ENCODE measurements around the gene SYNDIG1.

Gene SYNDIG1

DNA sequence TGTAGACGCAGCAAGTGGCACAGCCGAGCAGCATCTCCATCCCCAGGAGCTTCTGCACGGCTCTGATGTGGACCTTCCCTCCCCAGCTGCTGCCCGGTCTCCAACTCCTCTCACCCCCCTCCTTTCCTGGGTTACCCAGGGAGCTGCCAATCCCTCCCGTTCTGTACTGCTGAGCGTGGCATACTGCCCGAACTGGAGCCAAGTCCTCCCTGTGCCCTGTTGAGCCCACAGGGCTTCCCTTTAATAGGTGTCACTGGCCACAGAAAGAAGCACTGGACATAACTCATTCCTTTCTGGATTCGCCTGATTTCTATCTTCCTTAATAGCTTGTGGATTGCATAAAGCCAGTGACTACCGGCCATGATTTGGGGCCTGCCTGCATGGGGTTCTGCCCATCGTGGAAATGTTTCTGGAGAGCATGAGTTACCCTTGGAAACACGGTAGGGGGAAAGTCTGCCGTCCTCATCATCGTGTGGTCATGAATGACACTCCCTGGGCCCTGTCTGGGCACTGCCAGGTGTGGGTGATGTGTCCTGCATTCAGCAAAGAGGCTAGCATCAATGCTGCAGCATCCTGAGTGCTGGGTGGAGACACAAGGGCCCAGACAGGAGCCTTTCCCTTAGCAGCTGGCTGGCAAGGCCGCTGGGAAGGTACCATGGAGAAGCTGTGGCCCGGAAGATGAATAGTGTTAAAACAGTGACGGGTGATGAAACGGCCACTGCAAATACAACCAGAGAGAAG is 189.7 kb downstream of the SYNDIG1 start:
- no peak for DNase-seq (ENCODE audit: low read depth)

DNA sequence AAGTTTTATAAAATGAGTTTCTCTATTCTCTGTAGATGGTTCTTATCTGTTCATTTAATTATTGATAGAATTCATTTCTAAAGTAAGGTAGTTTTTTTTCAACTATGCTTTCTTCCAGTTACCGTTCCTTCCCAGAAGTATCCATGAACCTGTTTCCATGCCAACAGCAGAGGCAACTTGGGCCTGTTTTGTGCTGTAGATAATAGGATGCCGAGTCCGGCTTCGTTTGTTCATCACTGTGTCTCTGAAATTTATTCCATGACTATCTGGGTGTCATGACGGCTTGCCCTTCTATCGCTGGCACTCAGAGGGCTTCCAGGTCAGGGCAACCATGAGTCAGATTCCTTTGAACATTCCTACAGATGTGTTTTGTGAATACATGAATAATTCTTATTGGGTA is 190.4 kb downstream of the SYNDIG1 start:
- DNase-seq (ENCODE audit: low read depth) = no peak

DNA sequence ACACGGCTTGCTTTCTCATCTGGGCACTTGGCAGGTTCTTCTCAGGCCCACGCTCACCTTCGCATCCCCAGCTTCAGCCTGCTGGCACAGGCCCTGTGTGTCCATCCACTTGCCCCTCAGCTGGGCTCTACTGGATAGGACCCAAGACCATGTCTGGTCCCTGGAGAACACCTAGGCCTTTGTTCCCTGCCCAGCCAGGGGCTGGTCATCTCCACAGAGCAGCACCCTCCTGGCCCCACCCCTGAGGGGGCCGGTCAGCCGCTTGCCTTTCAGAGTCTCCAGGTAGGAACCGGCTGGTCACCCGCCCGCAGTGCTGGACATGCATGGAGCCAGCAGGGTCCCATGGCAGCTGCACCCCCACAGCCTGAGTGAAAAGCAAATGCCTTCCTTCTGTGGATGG is 191.2 kb downstream of the SYNDIG1 start:
- DNase-seq (ENCODE audit: low read depth) = no peak

DNA sequence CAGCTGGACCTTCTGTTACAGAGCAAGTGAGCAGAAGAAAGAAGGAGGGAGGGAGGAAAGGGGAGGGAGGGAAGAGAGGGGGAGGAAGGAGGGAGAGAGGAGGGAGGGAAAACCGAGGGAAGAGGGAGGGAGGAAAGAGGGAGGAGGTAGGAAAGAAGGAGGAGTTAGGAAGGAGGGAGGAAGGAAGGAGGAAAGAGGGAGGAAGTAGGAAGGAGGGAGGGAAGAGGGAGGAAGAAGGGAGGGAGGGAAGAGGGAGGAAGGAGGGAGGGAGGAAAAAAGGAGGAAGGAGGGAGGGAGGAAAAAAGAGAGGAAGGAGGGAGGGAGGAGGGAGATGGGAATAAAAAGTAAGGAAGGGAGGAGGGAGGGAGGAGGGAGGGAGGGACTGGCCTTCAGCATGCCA is 191.8 kb downstream of the SYNDIG1 start:
- no peak for DNase-seq (ENCODE audit: low read depth)

DNA sequence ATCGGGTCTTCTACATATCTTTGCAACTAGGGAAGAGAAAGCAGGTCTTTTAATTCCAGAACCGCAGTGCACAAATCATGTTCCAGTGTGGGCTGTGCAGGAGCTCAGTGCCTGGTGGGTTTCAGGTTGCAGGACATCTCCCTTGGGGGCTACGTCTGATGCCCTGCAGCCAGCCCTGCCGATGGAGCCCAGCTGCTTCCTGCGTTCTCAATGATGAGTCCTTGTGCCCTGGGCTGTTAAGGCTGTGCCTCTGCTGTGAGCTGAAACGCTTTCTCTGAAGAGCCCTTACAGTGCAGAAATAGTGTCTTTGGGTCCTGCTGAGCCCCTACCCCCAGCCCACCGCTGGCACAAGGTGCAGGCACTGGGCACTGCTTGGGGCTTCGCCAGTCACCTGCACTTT is 192.9 kb downstream of the SYNDIG1 start:
- DNase-seq (ENCODE audit: low read depth) = no peak

DNA sequence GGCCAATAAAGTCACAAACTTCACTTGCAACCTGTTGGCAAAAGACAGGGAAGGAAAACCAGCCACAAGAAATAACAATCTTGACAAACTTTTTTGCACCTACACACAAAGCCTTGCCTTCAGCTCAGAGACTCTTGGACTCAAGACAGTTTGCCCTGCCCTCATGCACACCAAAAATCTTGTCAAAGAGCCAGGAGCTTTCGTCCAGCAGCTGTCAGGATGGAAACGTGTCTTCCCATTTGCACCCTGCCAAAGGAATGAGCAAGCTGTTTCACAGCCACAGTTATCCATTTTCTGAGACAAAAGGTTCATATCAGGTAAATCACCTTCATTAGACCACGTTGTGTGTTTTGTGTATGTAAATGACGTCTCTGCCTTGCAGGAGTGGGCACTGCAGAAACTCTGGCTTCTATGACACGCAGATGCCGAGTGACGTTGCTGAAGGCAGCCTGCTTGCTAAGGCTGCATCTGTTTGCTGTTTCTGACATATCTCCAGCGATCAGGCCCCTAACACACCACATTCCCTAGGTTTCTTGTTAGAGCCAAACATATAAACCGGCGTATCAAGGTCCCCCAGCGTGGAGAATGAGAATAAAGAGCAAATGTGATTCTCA is 193.4 kb downstream of the SYNDIG1 start:
- DNase-seq (ENCODE audit: low read depth) = no peak

DNA sequence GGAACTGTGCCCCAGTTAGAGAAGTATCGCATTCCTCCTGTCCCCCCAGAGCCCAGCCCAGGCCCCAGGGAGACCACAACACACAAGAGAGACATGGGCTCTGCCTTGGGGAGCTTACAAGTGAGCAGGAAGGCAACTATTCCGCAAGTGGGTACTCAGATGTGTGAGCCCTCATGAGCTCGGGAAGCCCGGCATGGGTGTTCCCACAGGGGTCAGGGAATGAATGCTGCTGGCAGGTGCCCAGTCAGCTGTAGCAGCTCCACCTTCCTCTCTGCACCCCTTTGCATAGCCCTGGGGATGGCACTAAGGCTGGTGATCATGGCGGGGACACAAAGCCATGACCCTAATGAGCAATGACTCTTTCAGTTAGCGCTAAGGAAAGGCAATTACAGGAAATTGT is 194.1 kb downstream of the SYNDIG1 start:
- no peak for DNase-seq (ENCODE audit: low read depth)

DNA sequence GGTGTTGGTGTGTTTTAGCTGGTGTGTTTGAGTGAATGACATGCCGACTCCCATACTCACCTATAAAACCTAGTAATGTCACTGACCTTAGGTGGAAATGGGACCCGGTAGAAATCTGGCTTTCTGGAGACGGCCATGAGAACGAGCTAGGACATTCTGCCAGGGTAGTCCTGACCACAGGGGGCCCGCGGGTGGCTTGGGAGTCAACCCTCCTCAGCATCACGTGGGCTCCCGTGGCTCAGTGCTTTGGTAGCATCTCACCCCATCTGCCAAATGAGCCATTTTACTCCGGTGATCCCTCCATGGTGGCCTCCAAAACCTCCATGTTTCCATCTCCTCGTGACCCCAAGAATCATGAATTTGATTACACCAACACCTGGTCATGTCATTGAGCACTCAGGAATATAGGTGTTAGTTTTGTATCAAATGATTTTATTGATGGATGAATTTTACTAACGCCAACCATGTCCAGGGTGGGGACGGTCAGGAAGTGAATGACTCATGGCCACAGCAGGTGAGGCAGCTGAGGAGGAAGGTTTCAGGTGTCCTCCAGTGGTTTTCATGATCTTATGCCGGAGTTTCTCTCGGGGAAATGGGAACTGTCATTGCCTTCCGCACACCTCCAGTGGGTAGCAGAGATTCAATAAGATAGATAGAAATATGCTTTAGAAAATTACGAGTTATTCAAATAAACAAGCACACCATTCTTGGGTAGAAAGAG is 195.0 kb downstream of the SYNDIG1 start:
- no peak for DNase-seq (ENCODE audit: low read depth)

DNA sequence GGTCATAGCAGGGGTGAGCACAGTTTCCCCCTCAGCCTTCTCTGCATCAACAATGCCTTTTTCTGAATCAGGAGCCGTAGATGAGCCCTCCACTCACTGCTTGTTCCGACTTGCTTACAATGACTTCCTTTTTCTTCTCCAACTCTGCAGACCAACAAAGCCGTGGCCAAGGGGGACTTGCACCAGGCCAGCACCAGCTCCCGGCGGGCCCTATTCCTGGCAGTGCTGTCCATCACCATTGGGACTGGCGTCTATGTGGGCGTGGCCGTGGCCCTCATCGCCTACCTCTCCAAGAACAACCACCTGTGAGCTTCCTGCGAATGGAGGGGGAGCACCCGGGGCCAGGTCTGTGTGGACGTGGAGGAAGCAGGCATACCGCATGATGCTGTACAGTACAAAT is 195.8 kb downstream of the SYNDIG1 start:
- no peak for DNase-seq (ENCODE audit: low read depth)

DNA sequence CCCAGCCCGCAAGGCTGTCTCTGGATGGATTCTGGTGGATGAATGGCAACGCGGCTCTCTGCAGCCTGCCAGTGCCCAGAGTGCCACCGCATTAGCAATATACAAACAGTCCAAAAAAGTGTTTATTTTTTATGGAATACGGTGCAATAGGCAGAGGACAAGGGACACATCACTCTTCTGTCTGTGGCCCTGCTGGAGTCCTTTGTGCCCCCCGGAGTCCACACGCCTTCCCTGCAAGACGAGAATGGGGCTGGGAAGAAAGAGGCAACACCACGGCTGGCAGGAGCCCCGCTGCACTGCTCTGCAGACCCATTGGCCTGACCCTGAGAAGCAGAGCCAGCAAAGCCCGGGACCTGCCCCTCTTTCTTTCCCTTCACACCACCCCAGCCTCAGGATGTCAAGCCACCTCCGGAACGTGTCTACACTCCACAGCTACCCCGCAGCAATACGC is 196.3 kb downstream of the SYNDIG1 start:
- no peak for DNase-seq (ENCODE audit: low read depth)

DNA sequence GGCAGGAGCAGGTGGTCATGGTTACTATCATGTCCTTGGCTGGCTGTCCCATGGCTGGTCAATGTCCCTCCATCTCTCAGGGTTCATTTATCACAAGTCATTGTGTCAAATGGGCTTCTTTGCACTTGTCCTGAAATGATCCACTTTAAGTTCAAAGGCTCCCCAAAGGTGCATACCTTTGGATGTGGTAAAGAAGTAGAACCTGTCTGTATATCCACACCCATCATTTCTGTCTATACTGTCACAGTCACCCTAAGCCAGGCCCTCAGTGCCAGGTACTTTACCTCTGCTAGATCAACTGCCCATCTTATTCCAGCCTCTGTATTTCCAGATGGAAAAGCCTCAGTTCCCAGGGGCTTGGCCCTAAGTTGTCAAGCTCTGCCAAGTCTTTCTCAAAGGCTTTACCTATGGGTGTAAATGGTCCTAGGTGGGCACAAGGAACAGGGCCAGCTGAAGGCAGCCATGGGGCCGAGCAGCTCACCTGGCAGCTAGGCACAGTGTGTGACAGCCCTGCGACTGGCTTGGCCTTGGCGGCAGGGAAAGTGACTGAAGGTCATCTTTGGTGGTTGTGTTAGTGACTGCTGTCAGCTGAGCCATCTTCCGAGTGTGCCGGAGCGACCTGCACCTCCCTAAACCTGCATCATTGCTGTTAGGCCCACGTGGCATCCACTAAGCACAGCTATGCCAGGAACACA is 198.4 kb downstream of the SYNDIG1 start:
- no peak for DNase-seq (ENCODE audit: low read depth)

DNA sequence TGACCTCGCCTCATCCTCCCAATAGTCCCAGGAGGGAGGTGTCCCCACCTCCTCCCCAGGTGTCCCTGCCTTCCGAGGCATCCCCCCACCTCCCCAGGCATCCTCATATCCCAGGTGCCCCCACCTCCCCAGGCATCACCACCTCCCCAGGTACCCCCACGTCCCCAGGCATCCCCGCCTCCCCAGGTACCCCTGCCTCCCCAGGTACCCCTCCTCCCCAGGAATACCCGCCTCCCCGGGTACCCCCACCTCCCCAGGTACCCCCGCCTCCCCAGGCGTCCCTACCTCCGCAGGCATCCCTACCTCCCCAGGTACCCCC is 198.9 kb downstream of the SYNDIG1 start:
- no peak for DNase-seq (ENCODE audit: low read depth)

DNA sequence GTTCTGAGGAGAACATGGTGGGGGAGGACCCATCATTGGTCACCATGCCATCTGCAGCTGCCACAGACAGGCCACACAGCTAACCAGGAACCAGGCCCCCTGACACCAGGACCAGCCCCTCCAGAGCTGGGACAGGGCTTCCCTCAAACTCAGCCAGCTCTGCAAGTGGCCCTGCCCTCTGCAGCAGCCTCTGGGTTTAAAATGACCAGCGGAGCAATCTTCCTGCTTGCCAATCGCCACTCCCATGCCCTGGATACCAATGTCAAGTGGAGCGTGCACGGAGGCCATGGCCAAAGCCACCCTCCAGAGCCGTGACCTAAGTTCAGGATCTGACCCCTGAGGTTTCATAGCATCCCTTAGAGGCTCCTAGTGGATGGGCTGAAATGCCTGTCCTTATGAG is 199.4 kb downstream of the SYNDIG1 start:
- no peak for DNase-seq (ENCODE audit: low read depth)

DNA sequence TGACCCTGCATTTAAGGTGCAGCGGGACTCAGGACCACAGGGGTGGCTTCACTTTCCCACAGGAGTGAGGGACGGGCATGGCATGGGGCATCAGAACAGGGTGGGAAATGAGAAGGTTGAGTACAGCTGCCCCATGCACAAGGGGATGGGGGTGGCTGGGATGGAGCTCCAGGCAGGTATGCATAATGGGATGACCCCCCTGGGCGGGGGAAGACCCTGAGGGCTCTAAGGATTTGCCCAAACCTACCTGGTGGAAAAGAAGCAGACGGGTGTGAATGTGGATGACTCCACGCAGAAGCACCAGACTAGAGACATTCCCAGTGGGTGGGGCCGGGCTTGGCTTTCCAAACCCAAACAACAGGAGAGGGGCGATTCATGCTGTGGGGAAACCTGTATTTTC is 200.3 kb downstream of the SYNDIG1 start:
- no peak for DNase-seq (ENCODE audit: low read depth)

DNA sequence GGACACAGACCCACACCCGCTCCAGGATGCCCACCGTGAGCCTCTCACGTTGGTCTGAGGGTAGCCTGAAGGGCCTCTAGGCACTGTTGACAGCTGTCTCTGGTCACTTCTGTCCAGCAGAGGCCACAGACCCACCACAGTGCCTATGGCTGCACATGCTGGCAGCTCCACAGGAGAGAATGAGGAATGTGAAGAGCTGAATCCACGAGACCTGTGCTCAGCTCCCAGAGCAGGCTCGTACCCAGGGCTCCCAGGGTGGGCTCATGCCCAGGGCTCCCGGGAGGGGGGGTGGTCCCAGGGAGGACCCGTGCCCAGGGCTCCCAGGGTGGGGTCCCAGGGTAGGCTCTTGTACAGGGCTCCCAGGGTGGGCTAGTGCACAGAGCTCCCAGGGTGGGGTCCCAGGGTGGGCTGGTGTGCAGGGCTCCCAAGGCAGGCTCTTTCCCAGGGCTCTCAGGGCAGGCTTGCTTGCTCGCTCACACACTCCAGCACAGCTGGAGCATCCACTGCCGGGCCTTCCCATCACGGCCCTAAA is 201.0 kb downstream of the SYNDIG1 start:
- no peak for DNase-seq (ENCODE audit: low read depth)

DNA sequence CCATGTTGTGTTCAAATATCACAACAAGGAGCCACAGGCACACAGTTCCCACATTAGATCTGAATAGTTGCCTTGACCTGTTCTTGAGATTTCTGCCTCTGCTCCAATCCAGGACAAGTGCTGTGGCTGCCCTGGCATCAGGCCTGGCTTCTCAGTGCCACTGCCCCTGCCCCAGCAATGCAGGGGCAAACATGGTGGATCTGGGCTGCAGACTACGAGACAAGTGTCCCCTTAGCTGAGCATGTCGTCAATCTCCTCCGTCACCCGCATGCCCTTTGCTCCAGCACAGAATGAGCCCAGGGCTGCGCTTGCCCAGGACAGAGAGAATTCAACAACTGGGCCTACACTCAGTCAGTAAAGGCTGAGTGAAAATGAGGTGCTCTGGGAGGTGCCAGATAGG is 201.6 kb downstream of the SYNDIG1 start:
- DNase-seq (ENCODE audit: low read depth) = no peak

DNA sequence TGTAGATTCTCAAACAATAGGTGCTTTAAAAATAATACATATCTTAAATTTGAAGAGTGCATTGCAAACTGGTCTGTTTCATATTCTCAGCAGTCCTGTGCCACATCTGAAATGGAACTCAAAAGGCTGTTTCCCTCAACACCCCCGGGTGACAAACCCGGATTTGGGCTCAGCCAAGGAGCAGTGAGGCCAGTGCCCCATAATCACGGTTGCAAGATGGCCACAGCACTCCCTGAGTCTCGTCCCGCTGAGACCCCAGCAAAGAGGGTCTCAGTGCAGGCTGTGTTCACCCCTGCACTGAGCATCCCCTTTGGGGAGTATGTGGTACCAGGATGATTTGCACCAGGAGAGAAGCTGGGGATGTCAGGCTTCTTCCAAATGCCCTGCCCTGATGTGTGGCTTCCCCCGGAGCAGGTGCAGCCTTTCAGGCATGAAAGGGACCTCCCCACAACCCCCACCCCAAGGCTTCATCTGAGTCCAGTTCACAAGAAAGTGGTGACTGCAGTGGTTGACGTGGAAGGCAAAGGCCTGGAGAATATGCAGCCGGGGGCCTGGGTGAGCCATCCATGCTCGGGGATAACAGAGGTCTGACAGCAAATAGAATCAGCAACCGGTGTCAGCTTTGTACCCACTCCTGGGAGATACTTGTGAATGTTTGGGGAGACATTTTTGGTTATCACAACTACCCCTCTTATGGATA is 202.9 kb downstream of the SYNDIG1 start:
- DNase-seq (ENCODE audit: low read depth) = no peak

DNA sequence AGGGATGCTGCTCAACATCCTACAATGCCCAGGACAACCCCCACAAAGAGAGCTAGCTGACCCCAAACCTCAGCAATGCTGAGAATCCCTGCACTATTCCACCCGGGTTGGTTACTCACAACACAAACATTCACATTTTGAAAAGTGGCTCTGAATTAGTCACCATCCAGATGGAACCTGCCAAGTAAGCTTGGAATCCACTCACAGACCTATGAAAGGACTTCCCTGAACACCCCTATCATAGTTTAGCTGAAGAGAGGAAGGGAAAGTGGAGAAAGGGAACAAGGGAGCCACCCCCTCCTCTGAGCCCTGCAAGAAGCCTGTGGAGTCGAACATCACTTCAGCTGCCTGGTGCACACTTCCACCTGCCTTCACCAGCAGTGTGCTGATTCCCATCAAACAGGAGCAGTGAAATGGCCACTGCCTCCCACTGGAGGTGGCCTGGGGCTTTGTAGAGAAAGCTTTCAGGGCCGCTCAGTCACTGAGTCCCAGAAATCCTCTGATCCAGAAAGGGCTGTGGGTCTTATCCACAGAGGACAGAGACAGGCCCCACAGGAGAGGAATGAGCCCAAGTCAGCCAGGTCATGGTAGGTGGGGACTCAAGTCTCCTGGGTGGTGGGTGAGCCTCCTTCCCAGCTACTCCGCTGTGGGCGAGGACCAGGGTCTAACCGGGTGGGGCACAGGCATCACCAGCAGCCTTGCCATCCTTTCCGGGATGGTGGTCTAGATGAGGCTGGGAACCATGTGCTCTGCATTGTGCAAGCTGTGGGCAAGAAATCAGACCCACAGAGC is 203.7 kb downstream of the SYNDIG1 start:
- DNase-seq (ENCODE audit: low read depth) = peak; percentile 94

DNA sequence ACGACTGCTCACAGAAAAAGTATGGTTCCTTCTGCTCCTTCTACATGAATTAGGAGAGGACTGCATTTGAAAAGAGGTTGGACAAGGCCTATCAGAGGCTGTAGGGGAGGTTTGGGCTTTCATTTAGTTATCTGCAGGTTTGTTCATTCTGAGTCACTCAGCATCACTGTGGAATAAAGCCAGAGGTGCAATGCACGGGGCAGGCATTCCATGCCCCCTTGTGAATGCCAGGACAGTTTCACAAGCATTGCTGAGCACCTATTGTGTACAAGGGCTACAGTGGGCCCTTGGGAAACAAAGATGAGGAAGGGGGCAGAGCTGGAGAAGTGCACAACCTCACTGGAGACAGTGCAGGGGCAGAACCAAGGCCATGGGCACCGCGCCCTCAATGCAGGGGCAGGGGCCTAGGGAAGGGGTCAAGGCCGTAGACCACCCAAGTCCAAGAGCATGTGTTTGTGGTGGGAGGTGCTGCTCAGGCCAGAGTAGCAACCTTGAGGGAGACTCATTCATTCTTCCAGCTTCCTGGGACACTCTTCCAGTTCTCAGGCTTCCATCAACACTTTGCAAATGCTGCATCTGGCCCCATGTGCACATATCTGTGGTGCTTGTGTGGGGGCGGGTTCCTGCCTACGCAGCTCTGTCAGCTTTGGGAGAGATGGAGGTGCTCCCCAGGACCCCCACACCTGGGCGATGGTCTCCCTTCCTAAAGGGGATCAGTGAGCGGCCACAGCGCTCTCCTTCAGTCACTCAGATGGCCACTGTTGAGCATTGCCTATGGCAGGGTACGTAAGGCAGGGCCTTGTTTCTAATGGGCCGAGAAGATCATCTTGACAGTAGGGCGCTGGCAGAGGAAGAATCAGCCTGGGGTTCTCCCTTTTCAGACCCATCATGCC is 204.5 kb downstream of the SYNDIG1 start:
- DNase-seq (ENCODE audit: low read depth) = no peak
